H1 (cell line): ENCODE measurements around the gene C15orf61. TPM values are rescaled to one million over a fixed set of nuclear protein-coding genes. Genes with fewer than 3 reads are reported as not detected.

Experiments used
- BRCA1 ChIP-seq: IDR thresholded peaks from 2 replicates; pipeline ENCODE4 v1.6.1; 2012; ENCODE audit warnings: low read depth, low read length, improper control_type of control experiment
- CBX8 ChIP-seq: fragments of 300-800, 300-1000 bp; sonication (generic); IDR thresholded peaks from 2 replicates; pipeline ENCODE4 v1.7.1; 2016; ENCODE audit warnings: low read depth, low read length, borderline replicate concordance
- CEBPB ChIP-seq: IDR thresholded peaks from 2 replicates; pipeline ENCODE4 v1.6.1; 2012; ENCODE audit warnings: low read depth, low read length
- CHD1 ChIP-seq: IDR thresholded peaks from 2 replicates; pipeline ENCODE4 v1.6.1; 2012; ENCODE audit warnings: low read depth, low read length, improper control_type of control experiment
- CREB1 ChIP-seq: IDR thresholded peaks from 2 replicates; pipeline ENCODE4 v1.6.1; 2012; ENCODE audit warnings: inconsistent platforms
- CTCF ChIP-seq, 3 experiments: IDR thresholded peaks; 1 replicate in 2 of 3; 2 replicates in 1 of 3; pipeline versions ENCODE4 v1.5.1 to v1.6.1; 2011; ENCODE audit warnings: low read length in 3 of 3, mild to moderate bottlenecking in 3 of 3, inconsistent platforms in 2 of 3, low read depth in 1 of 3, moderate library complexity in 1 of 3; ENCODE audit not compliant: insufficient read depth in 1 of 3; ENCODE audit errors: control extremely low read depth in 1 of 3
- E2F6 ChIP-seq: IDR thresholded peaks from 2 replicates; pipeline ENCODE4 v1.6.1; 2012; ENCODE audit warnings: inconsistent platforms
- EP300 ChIP-seq, 2 experiments: IDR thresholded peaks; 1 replicate in 1 of 2; 2 replicates in 1 of 2; pipeline ENCODE4 v1.6.1; 2011 to 2012; ENCODE audit warnings: low read depth in 2 of 2, low read length in 2 of 2, mild to moderate bottlenecking in 2 of 2, borderline replicate concordance in 1 of 2, inconsistent platforms in 1 of 2, moderate library complexity in 1 of 2
- KDM1A ChIP-seq: fragments of 200-600, 300-600 bp; sonication (generic); IDR thresholded peaks from 2 replicates; pipeline ENCODE4 v1.7.1; 2016; ENCODE audit warnings: mild to moderate bottlenecking, low read length, borderline replicate concordance
- MAFK ChIP-seq: IDR thresholded peaks from 2 replicates; pipeline ENCODE4 v1.6.1; 2012; ENCODE audit warnings: low read depth, mild to moderate bottlenecking, improper control_type of control experiment, low read length
- NANOG ChIP-seq: IDR thresholded peaks from 2 replicates; pipeline ENCODE4 v1.6.1; 2011; ENCODE audit warnings: low read length, low read depth, mild to moderate bottlenecking, inconsistent platforms; ENCODE audit not compliant: insufficient read depth, poor library complexity, severe bottlenecking
- NRF1 ChIP-seq: IDR thresholded peaks from 2 replicates; pipeline ENCODE4 v1.6.1; 2011; ENCODE audit warnings: mild to moderate bottlenecking, low read depth, low read length, improper control_type of control experiment
- POLR2AphosphoS5 ChIP-seq: IDR thresholded peaks from 2 replicates; pipeline ENCODE4 v1.6.1; 2011; ENCODE audit warnings: low read depth, low read length
- RAD21 ChIP-seq, 2 experiments: IDR thresholded peaks in 1 of 2; conservative IDR thresholded peaks in 1 of 2; 2 replicates each; pipeline ENCODE4 v1.6.1; 2011; ENCODE audit warnings: low read depth in 2 of 2, low read length in 2 of 2, improper control_type of control experiment in 1 of 2, inconsistent platforms in 1 of 2, mild to moderate bottlenecking in 1 of 2, moderate library complexity in 1 of 2
- RFX5 ChIP-seq: IDR thresholded peaks from 2 replicates; pipeline ENCODE4 v1.6.1; 2011; ENCODE audit warnings: low read depth, low read length, improper control_type of control experiment, borderline replicate concordance
- SP1 ChIP-seq: IDR thresholded peaks from 2 replicates; pipeline ENCODE4 v1.6.1; 2011; ENCODE audit warnings: low read depth, low read length
- SP2 ChIP-seq: IDR thresholded peaks from 2 replicates; pipeline ENCODE4 v1.6.1; 2012; ENCODE audit warnings: mild to moderate bottlenecking, low read length, inconsistent platforms
- SUZ12 ChIP-seq: fragments of 200-600 bp; sonication (generic); IDR thresholded peaks from 2 replicates; pipeline ENCODE4 v1.6.1; 2012; ENCODE audit warnings: mild to moderate bottlenecking, inconsistent platforms, low read length, moderate library complexity, mixed read lengths
- TAF7 ChIP-seq: optimal IDR thresholded peaks from 2 replicates; pipeline ENCODE3; 2011; ENCODE audit warnings: low read depth, mild to moderate bottlenecking, inconsistent platforms, low read length, moderate library complexity, borderline replicate concordance
- TCF12 ChIP-seq: IDR thresholded peaks from 2 replicates; pipeline ENCODE4 v1.6.1; 2011; ENCODE audit warnings: low read depth, mild to moderate bottlenecking, low read length
- TEAD4 ChIP-seq: IDR thresholded peaks from 2 replicates; pipeline ENCODE4 v1.6.1; 2012; ENCODE audit warnings: low read depth, low read length, inconsistent platforms, mixed read lengths
- polyA plus RNA-seq, 7 experiments: library from polyadenylated mRNA; depleted of rRNA in 3 of 7; stranded (reverse) in 5 of 7; unstranded in 2 of 7; fragments of >200 nt in 5 of 7; fragments of 200-250 nt in 2 of 7; gene quantifications; 1 replicate in 5 of 7; 2 replicates in 1 of 7; 4 replicates in 1 of 7; pipeline versions ENCODE4 v1.2.1 to v1.2.3, GENCODE V29; 2011 to 2013; ENCODE audit warnings: missing spikeins in 2 of 7, mixed read lengths in 2 of 7
- total RNA-seq: library from RNA; stranded (reverse); fragmentation: NEBNext Ultra II Directional; extraction: Animal tissue kit (Norgen Biotek cat#: 25700); gene quantifications from 2 replicates; pipeline ENCODE4 v1.2.1, GENCODE V29; 2021

C15orf61 gene
- total and polyA plus RNA-seq, 2 of the 8 experiments (the other 6 are each of a cell fraction or from before 2014, with no cell fraction given): 1.7 to 2.0 TPM

- TF ChIP-seq CBX8: no peak
- TF ChIP-seq TCF12: no peak
- no peak for TF ChIP-seq SUZ12
- TF ChIP-seq SP2: no peak
- no peak for TF ChIP-seq RFX5
- TF ChIP-seq MAFK: no peak
- TF ChIP-seq EP300 (IDR thresholded peaks at IDR 0.05; ENCODE audit: borderline replicate concordance in 1 of 2, low read depth in 2 of 2, low read length in 2 of 2): no peak
- TF ChIP-seq SP1: no peak
- TF ChIP-seq BRCA1: no peak
- TF ChIP-seq CHD1: no peak
- no peak for TF ChIP-seq CREB1
- no peak for TF ChIP-seq TEAD4
- no peak for TF ChIP-seq POLR2AphosphoS5
- no peak for TF ChIP-seq KDM1A
- no peak for TF ChIP-seq CEBPB
- TF ChIP-seq E2F6: no peak
- no peak for TF ChIP-seq NRF1
- TF ChIP-seq RAD21 (IDR thresholded peaks at IDR 0.05 in 1 of 2, conservative IDR thresholded peaks at IDR 0.05 in 1 of 2; ENCODE audit: low read depth in 2 of 2, low read length in 2 of 2): no peak
- no peak for TF ChIP-seq TAF7
- no peak for TF ChIP-seq NANOG
- no peak for TF ChIP-seq CTCF (IDR thresholded peaks at IDR 0.05; ENCODE audit: control extremely low read depth in 1 of 3, insufficient read depth in 1 of 3, low read depth in 1 of 3, low read length in 3 of 3)
Measured at GRCh38 chr15:67542420-67543347, 21.8 kb downstream of the C15orf61 start, which contains the start of gene MAP2K5 (continued).
